ENCODE results near the gene SHB.

DNA sequence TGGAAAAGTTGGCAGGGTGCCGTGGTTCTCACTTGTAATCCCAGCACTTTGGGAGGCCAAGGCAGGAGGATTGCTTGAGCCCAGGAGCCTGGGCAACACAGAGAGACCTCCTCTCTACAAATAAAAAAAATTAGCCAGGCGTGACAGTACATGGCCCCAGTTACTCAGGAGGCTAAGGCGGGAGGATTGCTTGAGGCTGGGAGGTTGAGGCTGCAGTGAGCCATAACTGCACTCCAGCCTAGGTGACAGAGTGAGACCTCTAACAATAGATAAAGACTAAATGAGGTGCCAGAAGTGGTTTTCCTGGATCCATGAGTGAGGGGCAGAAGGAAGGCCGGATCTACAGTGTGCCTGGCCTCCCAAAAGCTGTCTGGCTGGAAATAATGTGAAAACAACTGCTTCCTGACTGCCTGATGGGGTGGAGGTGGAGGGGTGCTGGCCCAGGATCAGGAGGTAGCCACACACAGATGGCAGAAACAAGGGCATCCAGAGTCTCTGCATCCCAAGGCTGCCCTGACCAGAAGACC is 4.1 kb downstream of the SHB start:
- TF ChIP-seq EZH2phosphoT487 (IDR thresholded peaks at IDR 0.05; ENCODE audit: low read depth) = no peak
- TF ChIP-seq, protein P1, sequence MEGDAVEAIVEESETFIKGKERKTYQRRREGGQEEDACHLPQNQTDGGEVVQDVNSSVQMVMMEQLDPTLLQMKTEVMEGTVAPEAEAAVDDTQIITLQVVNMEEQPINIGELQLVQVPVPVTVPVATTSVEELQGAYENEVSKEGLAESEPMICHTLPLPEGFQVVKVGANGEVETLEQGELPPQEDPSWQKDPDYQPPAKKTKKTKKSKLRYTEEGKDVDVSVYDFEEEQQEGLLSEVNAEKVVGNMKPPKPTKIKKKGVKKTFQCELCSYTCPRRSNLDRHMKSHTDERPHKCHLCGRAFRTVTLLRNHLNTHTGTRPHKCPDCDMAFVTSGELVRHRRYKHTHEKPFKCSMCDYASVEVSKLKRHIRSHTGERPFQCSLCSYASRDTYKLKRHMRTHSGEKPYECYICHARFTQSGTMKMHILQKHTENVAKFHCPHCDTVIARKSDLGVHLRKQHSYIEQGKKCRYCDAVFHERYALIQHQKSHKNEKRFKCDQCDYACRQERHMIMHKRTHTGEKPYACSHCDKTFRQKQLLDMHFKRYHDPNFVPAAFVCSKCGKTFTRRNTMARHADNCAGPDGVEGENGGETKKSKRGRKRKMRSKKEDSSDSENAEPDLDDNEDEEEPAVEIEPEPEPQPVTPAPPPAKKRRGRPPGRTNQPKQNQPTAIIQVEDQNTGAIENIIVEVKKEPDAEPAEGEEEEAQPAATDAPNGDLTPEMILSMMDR (IDR thresholded peaks at IDR 0.05; ENCODE audit: low read depth, low read length) = no peak
